Right lobe of liver (tissue), 4 donors: ENCODE measurements around the gene TGOLN2.

Experiments used
- CTCF ChIP-seq, 4 donors: fragments of 200-600 bp in 3 of 4; fragments of 450-650 bp in 1 of 4; IDR thresholded peaks; one replicate each; pipeline versions ENCODE4 v1.5.1 to v1.8.0; 2016 to 2022; ENCODE audit warnings: antibody characterized with exemption in 4 of 4, mild to moderate bottlenecking in 2 of 4
- POLR2A ChIP-seq: fragments of 450-650 bp; IDR thresholded peaks from one replicate; pipeline ENCODE4 v1.6.1; 2017; ENCODE audit warnings: antibody characterized with exemption, mild to moderate bottlenecking
- donor health status: DM: no; HTN: no; CAD: no.
- donor health status: DM: no; HTN: no; CAD: no.
- donor health status: DM: no; HTN: yes; CAD: no.

DNA sequence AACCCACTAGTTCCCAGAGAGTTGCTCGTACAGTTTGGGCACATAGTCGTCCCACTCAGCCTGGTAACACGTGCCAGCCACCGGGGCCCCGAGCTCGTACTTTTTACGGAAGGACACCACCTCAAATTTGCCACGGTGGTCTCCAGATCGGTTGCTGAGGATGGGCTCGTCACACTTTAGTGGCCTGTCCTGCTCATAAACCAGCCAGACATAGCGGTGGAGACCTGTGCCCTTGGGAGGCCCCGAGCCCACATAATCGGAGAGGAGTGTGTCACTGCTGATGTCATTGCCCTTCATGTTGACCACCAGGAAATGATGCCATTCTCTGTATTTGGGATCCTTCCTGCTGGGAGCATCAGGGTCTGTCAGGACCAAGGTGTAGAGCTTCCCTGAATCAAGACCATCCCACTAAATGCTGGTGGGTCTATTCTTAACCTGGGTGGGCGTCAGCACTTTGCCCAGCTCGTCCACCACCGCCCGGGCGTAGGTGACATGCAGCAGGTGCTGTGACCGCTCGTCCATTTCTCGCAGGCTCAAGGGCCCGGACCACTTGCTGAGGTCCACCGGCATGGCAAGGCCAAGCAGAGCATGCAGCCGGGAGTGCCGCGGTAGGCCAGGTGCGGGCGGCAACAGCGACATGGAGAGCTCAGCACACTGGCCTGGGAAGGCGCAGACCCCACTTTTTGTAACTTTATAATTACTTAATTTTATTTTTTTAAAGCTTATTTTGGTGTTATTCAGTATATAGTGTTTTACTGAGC lies 13.7 kb upstream of the TGOLN2 start:
- TF ChIP-seq CTCF (IDR thresholded peaks at IDR 0.05) (no peak), POLR2A (no peak)
